SK-N-SH treated with all-trans-retinoic acid at 6 μM for 48 hours (cell line): Measurements from ENCODE around the gene OR8H1.

Source experiments
- ATAC-seq: fragments of 200-7000 bp; cut with Tn5 transposase; 3 replicates; pipeline ENCODE4 v1.9.1; 2020; ENCODE audit warnings: mild to moderate bottlenecking, moderate library complexity
- ARNTL ChIP-seq: fragments of 450-650 bp; formaldehyde crosslinking; IDR thresholded peaks from 2 replicates; pipeline ENCODE4 v1.5.0; 2020; ENCODE audit warnings: low read depth, mild to moderate bottlenecking, moderate library complexity, borderline replicate concordance
- BACH2 ChIP-seq: fragments of 250-450 bp; sonication (Bioruptor Pico); IDR thresholded peaks from 2 replicates; pipeline ENCODE4 v1.9.0; 2021; ENCODE audit warnings: mild to moderate bottlenecking, borderline replicate concordance
- CSDC2 ChIP-seq: fragments of 250-450 bp; sonication (Bioruptor Pico); IDR thresholded peaks from 2 replicates; pipeline ENCODE4 v1.5.0; 2020; ENCODE audit warnings: mild to moderate bottlenecking, moderate library complexity
- CSRNP3 ChIP-seq: fragments of 250-450 bp; sonication (Bioruptor Pico); IDR thresholded peaks from 2 replicates; pipeline ENCODE4 v1.5.1; 2021; ENCODE audit warnings: mild to moderate bottlenecking, moderate library complexity
- ESRRG ChIP-seq: fragments of 250-450 bp; sonication (Bioruptor Pico); IDR thresholded peaks from 2 replicates; pipeline ENCODE4 v1.6.1; 2021; ENCODE audit warnings: mild to moderate bottlenecking
- GLIS3 ChIP-seq: fragments of 250-450 bp; sonication (Bioruptor Pico); IDR thresholded peaks from 2 replicates; pipeline ENCODE4 v1.5.0; 2020; ENCODE audit warnings: mild to moderate bottlenecking, moderate library complexity
- ISL1 ChIP-seq: fragments of 250-450 bp; sonication (Bioruptor Pico); IDR thresholded peaks from 2 replicates; pipeline ENCODE4 v2.1.2; 2022; ENCODE audit warnings: mild to moderate bottlenecking, moderate library complexity
- OSR1 ChIP-seq: fragments of 250-450 bp; sonication (Bioruptor Pico); IDR thresholded peaks from 2 replicates; pipeline ENCODE4 v1.8.0; 2022; ENCODE audit warnings: moderate library complexity, mild to moderate bottlenecking, inconsistent platforms
- PPARA ChIP-seq: fragments of 250-450 bp; sonication (Bioruptor Pico); IDR thresholded peaks from 2 replicates; pipeline ENCODE4 v1.5.0; 2020; ENCODE audit warnings: mild to moderate bottlenecking, borderline replicate concordance
- RARB ChIP-seq: fragments of 250-450 bp; sonication (Bioruptor Pico); IDR thresholded peaks from 2 replicates; pipeline ENCODE4 v1.8.0; 2021; ENCODE audit warnings: mild to moderate bottlenecking, moderate library complexity
- SNAI2 ChIP-seq: fragments of 250-450 bp; sonication (Bioruptor Pico); IDR thresholded peaks from 2 replicates; pipeline ENCODE4 v1.5.0; 2020; ENCODE audit warnings: mild to moderate bottlenecking, moderate library complexity
- TCF4 ChIP-seq: fragments of 250-450 bp; sonication (Bioruptor Pico); IDR thresholded peaks from 2 replicates; pipeline ENCODE4 v1.8.0; 2021; ENCODE audit warnings: mild to moderate bottlenecking, moderate library complexity, borderline replicate concordance
- TOX ChIP-seq: fragments of 250-450 bp; sonication (Bioruptor Pico); IDR thresholded peaks from 2 replicates; pipeline ENCODE4 v1.8.0; 2021; ENCODE audit warnings: mild to moderate bottlenecking, moderate library complexity, borderline replicate concordance
- ZFP3 ChIP-seq: fragments of 250-450 bp; sonication (Bioruptor Pico); IDR thresholded peaks from 2 replicates; pipeline ENCODE4 v1.5.0; 2020; ENCODE audit warnings: mild to moderate bottlenecking, moderate library complexity
- ZFP30 ChIP-seq: fragments of 450-650 bp; formaldehyde crosslinking; IDR thresholded peaks from 2 replicates; pipeline ENCODE4 v1.5.0; 2022; ENCODE audit warnings: mild to moderate bottlenecking, moderate library complexity
- TF ChIP-seq, protein P1 (sequence below): fragments of 250-450 bp; sonication (Bioruptor Pico); IDR thresholded peaks from 2 replicates; pipeline ENCODE4 v1.8.0; 2021; ENCODE audit warnings: low read depth, mild to moderate bottlenecking, moderate library complexity, borderline replicate concordance
- TF ChIP-seq, protein P2 (sequence below): fragments of 250-450 bp; sonication (Bioruptor Pico); IDR thresholded peaks from 2 replicates; pipeline ENCODE4 v1.5.1; 2020; ENCODE audit warnings: low read depth, mild to moderate bottlenecking, moderate library complexity
- TF ChIP-seq, protein P3 (sequence below): fragments of 250-450 bp; sonication (Bioruptor Pico); IDR thresholded peaks from 2 replicates; pipeline ENCODE4 v1.5.0; 2020; ENCODE audit warnings: mild to moderate bottlenecking, moderate library complexity

OR8H1 gene

GRCh38 chr11:56292154-56292553 lies at the start of gene OR8H1:
Gene OR8H1 (minus strand): TSS chr11:56292254. CDS start chr11:56291062, 1,192 bp downstream.
- no peak for ATAC-seq
- no peak for TF ChIP-seq ZFP3
- no peak for TF ChIP-seq ARNTL (CRISPR knock-in tag)

DNA sequence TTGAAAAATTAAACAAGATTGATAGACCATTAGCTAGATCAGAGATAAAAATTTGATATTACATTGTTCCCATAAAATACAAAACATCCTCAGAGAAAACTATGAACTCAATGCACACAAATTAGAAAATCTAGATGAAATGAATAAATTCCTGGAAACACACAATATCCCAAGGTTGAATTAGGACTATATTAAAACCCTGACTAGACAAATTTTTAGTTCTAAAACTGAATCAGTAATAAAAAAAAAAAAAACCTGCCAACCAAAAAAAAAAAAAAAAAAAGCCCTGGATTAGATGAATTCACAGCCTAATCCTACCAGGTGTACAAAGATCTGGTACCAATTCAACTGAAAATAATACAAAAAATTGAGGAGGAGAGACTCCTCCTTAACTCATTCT lies 48.2 kb upstream of the OR8H1 start:
- no peak for TF ChIP-seq SNAI2 (CRISPR knock-in tag)
- TF ChIP-seq CSRNP3: no peak
- TF ChIP-seq ARNTL (CRISPR knock-in tag): no peak
- TF ChIP-seq PPARA (CRISPR knock-in tag): no peak
- no peak for ATAC-seq

- no peak for TF ChIP-seq BACH2 (CRISPR knock-in tag)
- TF ChIP-seq ESRRG: no peak
- TF ChIP-seq TCF4: no peak
- no peak for TF ChIP-seq PPARA (CRISPR knock-in tag)
- no peak for TF ChIP-seq ISL1 (CRISPR knock-in tag)
- ATAC-seq: no peak
These were observed 41.1 kb upstream of the OR8H1 start for GRCh38 chr11:56333156-56333555.

GRCh38 chr11:56331861-56332491 lies 39.9 kb upstream of the OR8H1 start:
- TF ChIP-seq OSR1 (CRISPR knock-in tag) (no peak), ESRRG (no peak), GLIS3 (no peak)
- TF ChIP-seq, protein P1, sequence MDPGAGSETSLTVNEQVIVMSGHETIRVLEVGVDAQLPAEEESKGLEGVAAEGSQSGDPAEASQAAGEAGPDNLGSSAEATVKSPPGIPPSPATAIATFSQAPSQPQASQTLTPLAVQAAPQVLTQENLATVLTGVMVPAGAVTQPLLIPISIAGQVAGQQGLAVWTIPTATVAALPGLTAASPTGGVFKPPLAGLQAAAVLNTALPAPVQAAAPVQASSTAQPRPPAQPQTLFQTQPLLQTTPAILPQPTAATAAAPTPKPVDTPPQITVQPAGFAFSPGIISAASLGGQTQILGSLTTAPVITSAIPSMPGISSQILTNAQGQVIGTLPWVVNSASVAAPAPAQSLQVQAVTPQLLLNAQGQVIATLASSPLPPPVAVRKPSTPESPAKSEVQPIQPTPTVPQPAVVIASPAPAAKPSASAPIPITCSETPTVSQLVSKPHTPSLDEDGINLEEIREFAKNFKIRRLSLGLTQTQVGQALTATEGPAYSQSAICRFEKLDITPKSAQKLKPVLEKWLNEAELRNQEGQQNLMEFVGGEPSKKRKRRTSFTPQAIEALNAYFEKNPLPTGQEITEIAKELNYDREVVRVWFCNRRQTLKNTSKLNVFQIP: no peak
- peak; percentile 85 for ATAC-seq

- ATAC-seq: no peak
- TF ChIP-seq, protein P2, sequence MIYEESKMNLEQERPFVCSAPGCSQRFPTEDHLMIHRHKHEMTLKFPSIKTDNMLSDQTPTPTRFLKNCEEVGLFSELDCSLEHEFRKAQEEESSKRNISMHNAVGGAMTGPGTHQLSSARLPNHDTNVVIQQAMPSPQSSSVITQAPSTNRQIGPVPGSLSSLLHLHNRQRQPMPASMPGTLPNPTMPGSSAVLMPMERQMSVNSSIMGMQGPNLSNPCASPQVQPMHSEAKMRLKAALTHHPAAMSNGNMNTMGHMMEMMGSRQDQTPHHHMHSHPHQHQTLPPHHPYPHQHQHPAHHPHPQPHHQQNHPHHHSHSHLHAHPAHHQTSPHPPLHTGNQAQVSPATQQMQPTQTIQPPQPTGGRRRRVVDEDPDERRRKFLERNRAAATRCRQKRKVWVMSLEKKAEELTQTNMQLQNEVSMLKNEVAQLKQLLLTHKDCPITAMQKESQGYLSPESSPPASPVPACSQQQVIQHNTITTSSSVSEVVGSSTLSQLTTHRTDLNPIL (CRISPR knock-in tag): no peak
- TF ChIP-seq ZFP3 (no peak), BACH2 (CRISPR knock-in tag) (no peak), RARB (CRISPR knock-in tag) (no peak), ARNTL (CRISPR knock-in tag) (no peak), TOX (no peak), ISL1 (CRISPR knock-in tag) (no peak), GLIS3 (no peak), SNAI2 (CRISPR knock-in tag) (no peak)
- TF ChIP-seq, protein P3, sequence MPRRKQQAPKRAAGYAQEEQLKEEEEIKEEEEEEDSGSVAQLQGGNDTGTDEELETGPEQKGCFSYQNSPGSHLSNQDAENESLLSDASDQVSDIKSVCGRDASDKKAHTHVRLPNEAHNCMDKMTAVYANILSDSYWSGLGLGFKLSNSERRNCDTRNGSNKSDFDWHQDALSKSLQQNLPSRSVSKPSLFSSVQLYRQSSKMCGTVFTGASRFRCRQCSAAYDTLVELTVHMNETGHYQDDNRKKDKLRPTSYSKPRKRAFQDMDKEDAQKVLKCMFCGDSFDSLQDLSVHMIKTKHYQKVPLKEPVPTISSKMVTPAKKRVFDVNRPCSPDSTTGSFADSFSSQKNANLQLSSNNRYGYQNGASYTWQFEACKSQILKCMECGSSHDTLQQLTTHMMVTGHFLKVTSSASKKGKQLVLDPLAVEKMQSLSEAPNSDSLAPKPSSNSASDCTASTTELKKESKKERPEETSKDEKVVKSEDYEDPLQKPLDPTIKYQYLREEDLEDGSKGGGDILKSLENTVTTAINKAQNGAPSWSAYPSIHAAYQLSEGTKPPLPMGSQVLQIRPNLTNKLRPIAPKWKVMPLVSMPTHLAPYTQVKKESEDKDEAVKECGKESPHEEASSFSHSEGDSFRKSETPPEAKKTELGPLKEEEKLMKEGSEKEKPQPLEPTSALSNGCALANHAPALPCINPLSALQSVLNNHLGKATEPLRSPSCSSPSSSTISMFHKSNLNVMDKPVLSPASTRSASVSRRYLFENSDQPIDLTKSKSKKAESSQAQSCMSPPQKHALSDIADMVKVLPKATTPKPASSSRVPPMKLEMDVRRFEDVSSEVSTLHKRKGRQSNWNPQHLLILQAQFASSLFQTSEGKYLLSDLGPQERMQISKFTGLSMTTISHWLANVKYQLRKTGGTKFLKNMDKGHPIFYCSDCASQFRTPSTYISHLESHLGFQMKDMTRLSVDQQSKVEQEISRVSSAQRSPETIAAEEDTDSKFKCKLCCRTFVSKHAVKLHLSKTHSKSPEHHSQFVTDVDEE (CRISPR knock-in tag): no peak
These were observed 22.8 kb upstream of the OR8H1 start, which contains the start of gene OR8K3 for GRCh38 chr11:56314844-56315243. Gene OR8K3 (plus strand): TSS chr11:56315144. CDS start chr11:56318307, 3,163 bp downstream.

DNA sequence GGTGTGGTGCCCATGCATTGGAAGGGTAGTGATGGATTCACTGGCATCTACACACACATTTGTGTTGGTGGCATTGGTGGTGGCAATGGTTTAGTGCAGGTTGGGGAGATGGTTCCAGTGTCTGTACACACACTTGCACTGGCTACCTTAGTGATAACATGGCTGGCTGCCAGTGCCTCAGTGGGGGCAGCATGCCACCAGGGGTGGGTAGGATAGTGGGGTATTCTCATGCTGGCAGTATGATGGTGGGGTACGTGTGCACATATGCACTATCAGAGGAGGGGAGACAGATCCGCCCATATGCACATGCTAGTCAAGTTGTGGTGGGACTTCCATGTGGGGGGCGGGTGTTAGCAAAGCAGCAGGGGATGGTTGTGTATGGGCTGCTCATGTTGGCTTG lies 15.8 kb upstream of the OR8H1 start:
- no peak for ATAC-seq
- TF ChIP-seq ISL1 (CRISPR knock-in tag): no peak
- TF ChIP-seq, protein P3 (CRISPR knock-in tag): no peak
- TF ChIP-seq PPARA (CRISPR knock-in tag): no peak
- TF ChIP-seq CSDC2: no peak
- TF ChIP-seq ZFP30 (CRISPR knock-in tag): no peak
- no peak for TF ChIP-seq ZFP3
- TF ChIP-seq TCF4: no peak
- TF ChIP-seq CSRNP3: no peak
- TF ChIP-seq, protein P1: no peak
